ENCODE measurements around the gene TRPM3. TPM values are rescaled to one million over a fixed set of nuclear protein-coding genes. Genes with fewer than 3 reads are reported as not detected.
A peak's percentile ranks its signal among the peaks of the same experiment; 100 is the strongest.

Gene TRPM3
- total and polyA plus RNA-seq, 7 experiments from 2014 or later, result not detected

- peaks cover 0 to 12% (median 0%) of the 10 kb centered on the region in 11 donors for H3K9me3 Mint-ChIP-seq
- H3K4me1 Mint-ChIP-seq, result peaks cover 33 to 65% (median 53%) of the 10 kb centered on the region in 7 donors
- intact Hi-C loops (cut with micrococcal nuclease), result loop anchor here (1.0 to 10.0 kb wide), 6 partner anchors 38 to 1800 kb away; partner anchors contain the start of genes CEMIP2 (in 1 of the 2), SMC5 (in 1 of the 2) and ZFAND5 (in 1 of the 2)
- DNase-seq (peak in 1 of 9 donors; percentile 2), ATAC-seq (no peak)
- Histone ChIP-seq H3K27ac (ENCODE audit: low read depth, low read length) (peak overlapping the region; percentile 67), H3K4me1 (ENCODE audit: control insufficient read depth in 2 of 2, insufficient read depth in 2 of 2, low read length in 2 of 2) (peaks cover 17 to 34% of the 10 kb centered on the region in 2 donors), H3K36me3 (ENCODE audit: control insufficient read depth in 2 of 3, insufficient read depth in 3 of 3, low read length in 3 of 3) (no peaks in the 10 kb centered on the region), H3K9me3 (ENCODE audit: control insufficient read depth in 2 of 3, low read length in 3 of 3) (no peaks in the 10 kb centered on the region), H3K4me3 (ENCODE audit: low read length) (peak overlapping the region; percentile 15), H3K27me3 (ENCODE audit: control insufficient read depth in 2 of 2, insufficient read depth in 2 of 2, low read length in 2 of 2) (no peaks in the 10 kb centered on the region)
- peak overlapping the region; percentile 45 to 85 (median 68) for H3K4me3 Mint-ChIP-seq
- H3K36me3 Mint-ChIP-seq, result peaks cover 0 to 19% (median 0%) of the 10 kb centered on the region in 5 donors
- H3K27me3 Mint-ChIP-seq, result no peaks in the 10 kb centered on the region
- POLR2A ChIA-PET, result interaction anchor here (1.0 to 4.4 kb wide), 10 partner anchors 10 to 307 kb away, joined by 3 to 45 read pairs (median 3); partner anchors contain the start of gene KLF9
- CTCF ChIA-PET, result interaction anchor here (1.0 to 3.2 kb wide), 4 partner anchors 10 to 174 kb away, joined by 3 to 23 read pairs (median 3); no protein-coding TSS in a partner anchor
- H3K27ac Mint-ChIP-seq, result peak overlapping the region; percentile 85 to 98 (median 95)
These were observed 556.7 kb downstream of the TRPM3 start for GRCh38 chr9:70564468-70565335.

DNA sequence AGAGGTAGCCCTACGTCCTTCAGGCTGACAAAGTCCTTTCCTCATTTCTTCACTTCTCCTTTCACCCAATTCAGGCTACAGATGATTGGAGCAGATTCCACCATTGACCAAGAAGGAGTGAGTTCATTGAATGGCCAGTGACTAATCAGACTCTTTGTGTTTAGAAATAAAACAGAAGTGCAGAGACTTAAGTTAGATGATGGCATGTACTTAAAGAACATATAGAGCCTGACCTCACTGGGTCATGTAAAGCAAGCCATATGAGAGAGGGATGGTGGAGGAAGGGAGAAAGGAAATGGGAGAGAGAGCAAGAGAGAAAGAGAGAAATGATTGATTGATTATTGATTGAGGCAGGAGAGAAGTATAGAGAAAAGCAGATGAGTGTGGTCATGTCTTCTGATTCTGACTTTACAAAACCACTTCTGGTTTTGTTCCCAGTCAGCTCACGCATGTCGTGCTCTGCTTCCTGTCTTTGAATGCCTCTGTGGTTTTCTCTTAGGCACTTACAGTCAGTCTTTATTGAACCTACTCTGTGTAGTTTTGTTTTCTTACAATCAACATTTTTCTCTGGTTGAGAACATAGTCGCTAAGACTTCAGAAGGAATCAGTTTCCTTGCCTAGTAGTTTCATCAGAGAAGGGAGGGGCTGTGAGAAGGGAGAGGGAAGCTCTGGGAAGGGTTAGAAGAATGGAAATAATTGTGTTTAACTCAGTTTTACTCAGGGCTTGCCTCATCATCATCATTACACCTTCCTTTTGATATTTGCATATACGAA is 557.8 kb downstream of the TRPM3 start:
- intact Hi-C loops (cut with micrococcal nuclease), result loop anchor here (1.0 to 10.0 kb wide), 14 partner anchors 33 to 1801 kb away; partner anchors contain the start of genes KLF9 (in 2 of the 2), SMC5 (in 2 of the 2), ZFAND5 (in 2 of the 2) and CEMIP2 (in 1 of the 2)
- no peaks in the 10 kb centered on the region for H3K27me3 ChIP-seq (ENCODE audit: control insufficient read depth in 2 of 2, insufficient read depth in 2 of 2, low read length in 2 of 2)
- no peaks in the 10 kb centered on the region for H3K9me3 ChIP-seq (ENCODE audit: control insufficient read depth in 2 of 3, low read length in 3 of 3)
- Mint-ChIP-seq H3K4me3 (peak overlapping the region; percentile 45 to 85 (median 68)), H3K4me1 (peaks cover 33 to 66% (median 53%) of the 10 kb centered on the region in 7 donors), H3K27ac (peak overlapping the region; percentile 85 to 98 (median 95)), H3K27me3 (no peaks in the 10 kb centered on the region), H3K36me3 (peaks cover 0 to 23% (median 0%) of the 10 kb centered on the region in 5 donors), H3K9me3 (peaks cover 0 to 14% (median 0%) of the 10 kb centered on the region in 11 donors)
- ATAC-seq (peak; percentile 93), DNase-seq (peak in 8 of 9 donors; percentile 45 to 86 (median 78))
- peak overlapping the region; percentile 15 for H3K4me3 ChIP-seq (ENCODE audit: low read length)
- ChIA-PET CTCF (interaction anchor here (1.0 to 1.2 kb wide), 4 partner anchors 11 to 173 kb away, joined by 3 to 6 read pairs (median 3); no protein-coding TSS in a partner anchor), POLR2A (interaction anchor here (1.0 to 4.4 kb wide), 10 partner anchors 11 to 306 kb away, joined by 3 to 45 read pairs (median 4); partner anchors contain the start of gene KLF9)
- H3K4me1 ChIP-seq (ENCODE audit: control insufficient read depth in 2 of 2, insufficient read depth in 2 of 2, low read length in 2 of 2), result peaks cover 17 to 34% of the 10 kb centered on the region in 2 donors
- H3K27ac ChIP-seq (ENCODE audit: low read depth, low read length), result peak overlapping the region; percentile 67
- no peaks in the 10 kb centered on the region for H3K36me3 ChIP-seq (ENCODE audit: control insufficient read depth in 2 of 3, insufficient read depth in 3 of 3, low read length in 3 of 3)

- H3K4me1 Mint-ChIP-seq, result peaks cover 33 to 71% (median 53%) of the 10 kb centered on the region in 7 donors
- H3K27ac ChIP-seq (ENCODE audit: low read depth, low read length), result peak overlapping the region; percentile 67
- H3K9me3 Mint-ChIP-seq, result peaks cover 0 to 14% (median 0%) of the 10 kb centered on the region in 11 donors
- H3K36me3 Mint-ChIP-seq, result peaks cover 0 to 29% (median 0%) of the 10 kb centered on the region in 5 donors
- H3K4me1 ChIP-seq (ENCODE audit: control insufficient read depth in 2 of 2, insufficient read depth in 2 of 2, low read length in 2 of 2), result peaks cover 17 to 34% of the 10 kb centered on the region in 2 donors
- H3K36me3 ChIP-seq (ENCODE audit: control insufficient read depth in 2 of 3, insufficient read depth in 3 of 3, low read length in 3 of 3), result no peaks in the 10 kb centered on the region
- H3K4me3 Mint-ChIP-seq, result peak overlapping the region in 9 of 10 donors; percentile 4 to 83 (median 63)
- ChIA-PET POLR2A (interaction anchor here (0.6 to 4.4 kb wide), 7 partner anchors 11 to 155 kb away, joined by 3 to 45 read pairs (median 4); partner anchors contain the start of gene KLF9), CTCF (interaction anchor here (1.0 kb wide), 2 partner anchors 39 to 143 kb away, joined by 3 to 6 read pairs; no protein-coding TSS in a partner anchor)
- peak in 1 of 9 donors; percentile 6 for DNase-seq
- H3K9me3 ChIP-seq (ENCODE audit: control insufficient read depth in 2 of 3, low read length in 3 of 3), result no peaks in the 10 kb centered on the region
- H3K27me3 ChIP-seq (ENCODE audit: control insufficient read depth in 2 of 2, insufficient read depth in 2 of 2, low read length in 2 of 2), result no peaks in the 10 kb centered on the region
- ATAC-seq, result no peak
- intact Hi-C loops (cut with micrococcal nuclease), result loop anchor here (1.0 to 10.0 kb wide), 14 partner anchors 32 to 1802 kb away; partner anchors contain the start of genes KLF9 (in 2 of the 2), SMC5 (in 2 of the 2), ZFAND5 (in 2 of the 2) and CEMIP2 (in 1 of the 2)
- H3K27me3 Mint-ChIP-seq, result no peaks in the 10 kb centered on the region
- H3K27ac Mint-ChIP-seq, result peak overlapping the region; percentile 85 to 98 (median 95)
- H3K4me3 ChIP-seq (ENCODE audit: low read length), result peak overlapping the region; percentile 15
These were observed 558.4 kb downstream of the TRPM3 start for GRCh38 chr9:70563010-70563409.

- peaks cover 0 to 14% (median 0%) of the 10 kb centered on the region in 11 donors for H3K9me3 Mint-ChIP-seq
- H3K9me3 ChIP-seq (ENCODE audit: control insufficient read depth in 2 of 3, low read length in 3 of 3), result no peaks in the 10 kb centered on the region
- peaks cover 0 to 33% (median 0%) of the 10 kb centered on the region in 5 donors for H3K36me3 Mint-ChIP-seq
- H3K4me1 Mint-ChIP-seq, result peaks cover 33 to 68% (median 53%) of the 10 kb centered on the region in 7 donors
- H3K27ac Mint-ChIP-seq, result peak overlapping the region in 7 of 9 donors; percentile 85 to 98 (median 95)
- POLR2A ChIA-PET, result interaction anchor here (0.6 to 4.4 kb wide), 6 partner anchors 10 to 221 kb away, joined by 3 to 45 read pairs (median 4); partner anchors contain the start of gene KLF9
- no peak overlapping the region for H3K27ac ChIP-seq (ENCODE audit: low read depth, low read length)
- DNase-seq, result no peak
- CTCF ChIA-PET, result interaction anchor here (0.6 to 0.7 kb wide), 2 partner anchors 188 to 804 kb away, joined by 3 to 4 read pairs; no protein-coding TSS in a partner anchor
- H3K36me3 ChIP-seq (ENCODE audit: control insufficient read depth in 2 of 3, insufficient read depth in 3 of 3, low read length in 3 of 3), result no peaks in the 10 kb centered on the region
- H3K4me1 ChIP-seq (ENCODE audit: control insufficient read depth in 2 of 2, insufficient read depth in 2 of 2, low read length in 2 of 2), result peaks cover 17 to 34% of the 10 kb centered on the region in 2 donors
- H3K4me3 ChIP-seq (ENCODE audit: low read length), result no peak overlapping the region
- H3K27me3 ChIP-seq (ENCODE audit: control insufficient read depth in 2 of 2, insufficient read depth in 2 of 2, low read length in 2 of 2), result no peaks in the 10 kb centered on the region
- H3K4me3 Mint-ChIP-seq, result peak overlapping the region in 1 of 10 donors; percentile 63
- no peaks in the 10 kb centered on the region for H3K27me3 Mint-ChIP-seq
- intact Hi-C loops (cut with micrococcal nuclease), result loop anchor here (2.0 to 10.0 kb wide), 9 partner anchors 31 to 1803 kb away; partner anchors contain the start of genes SMC5 (in 2 of the 2), ZFAND5 (in 2 of the 2) and CEMIP2 (in 1 of the 2)
- no peak for ATAC-seq
These were observed 559.5 kb downstream of the TRPM3 start for GRCh38 chr9:70561786-70562395.

- H3K36me3 Mint-ChIP-seq, result peaks cover 0 to 33% (median 0%) of the 10 kb centered on the region in 5 donors
- ChIA-PET CTCF (no interaction called here), POLR2A (interaction anchor here (4.4 kb wide), 1 partner anchor 142 kb away, joined by 45 read pairs; no protein-coding TSS in a partner anchor)
- H3K9me3 ChIP-seq (ENCODE audit: control insufficient read depth in 2 of 3, low read length in 3 of 3), result no peaks in the 10 kb centered on the region
- H3K27me3 Mint-ChIP-seq, result no peaks in the 10 kb centered on the region
- H3K27me3 ChIP-seq (ENCODE audit: control insufficient read depth in 2 of 2, insufficient read depth in 2 of 2, low read length in 2 of 2), result no peaks in the 10 kb centered on the region
- peaks cover 17 to 31% of the 10 kb centered on the region in 2 donors for H3K4me1 ChIP-seq (ENCODE audit: control insufficient read depth in 2 of 2, insufficient read depth in 2 of 2, low read length in 2 of 2)
- no peaks in the 10 kb centered on the region for H3K36me3 ChIP-seq (ENCODE audit: control insufficient read depth in 2 of 3, insufficient read depth in 3 of 3, low read length in 3 of 3)
- H3K9me3 Mint-ChIP-seq, result peaks cover 0 to 14% (median 0%) of the 10 kb centered on the region in 11 donors
- H3K4me3 ChIP-seq (ENCODE audit: low read length), result no peak overlapping the region
- no peak for DNase-seq
- no peak for ATAC-seq
- no peak overlapping the region for H3K27ac ChIP-seq (ENCODE audit: low read depth, low read length)
- H3K4me3 Mint-ChIP-seq, result no peak overlapping the region
- H3K4me1 Mint-ChIP-seq, result peaks cover 29 to 61% (median 47%) of the 10 kb centered on the region in 7 donors
- peak overlapping the region in 6 of 9 donors; percentile 29 to 98 (median 53) for H3K27ac Mint-ChIP-seq
- intact Hi-C loops (cut with micrococcal nuclease), result loop anchor here (5.0 to 10.0 kb wide), 4 partner anchors 304 to 1804 kb away; partner anchors contain the start of genes CEMIP2 (in 1 of the 2), SMC5 (in 1 of the 2) and ZFAND5 (in 1 of the 2)
These were observed 560.3 kb downstream of the TRPM3 start for GRCh38 chr9:70561111-70561510.
